Measurements from ENCODE around the gene EGFL6.

DNA sequence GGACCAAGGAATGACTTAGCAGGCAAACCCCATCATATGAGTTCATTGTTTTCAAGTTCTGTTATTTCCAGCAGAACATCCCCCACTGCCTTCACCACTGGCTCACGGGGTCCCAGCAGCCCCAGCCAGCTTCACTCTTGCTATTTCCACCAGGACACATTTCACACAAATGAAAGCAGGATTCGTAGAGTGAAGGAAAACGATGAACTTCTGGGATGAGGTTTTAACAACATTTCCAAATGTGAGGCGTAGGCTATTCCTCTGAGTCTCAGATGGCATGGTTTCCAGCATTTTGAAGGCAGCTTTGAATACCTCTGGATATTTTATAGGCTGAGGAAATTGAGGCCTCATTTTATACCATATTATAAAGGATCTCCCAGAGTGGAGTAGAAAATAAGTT, 32.9 kb upstream of the EGFL6 start:
- no peak for TF ChIP-seq EZH2 (IDR thresholded peaks at IDR 0.05; ENCODE audit: low read length)
- TF ChIP-seq, protein P1, sequence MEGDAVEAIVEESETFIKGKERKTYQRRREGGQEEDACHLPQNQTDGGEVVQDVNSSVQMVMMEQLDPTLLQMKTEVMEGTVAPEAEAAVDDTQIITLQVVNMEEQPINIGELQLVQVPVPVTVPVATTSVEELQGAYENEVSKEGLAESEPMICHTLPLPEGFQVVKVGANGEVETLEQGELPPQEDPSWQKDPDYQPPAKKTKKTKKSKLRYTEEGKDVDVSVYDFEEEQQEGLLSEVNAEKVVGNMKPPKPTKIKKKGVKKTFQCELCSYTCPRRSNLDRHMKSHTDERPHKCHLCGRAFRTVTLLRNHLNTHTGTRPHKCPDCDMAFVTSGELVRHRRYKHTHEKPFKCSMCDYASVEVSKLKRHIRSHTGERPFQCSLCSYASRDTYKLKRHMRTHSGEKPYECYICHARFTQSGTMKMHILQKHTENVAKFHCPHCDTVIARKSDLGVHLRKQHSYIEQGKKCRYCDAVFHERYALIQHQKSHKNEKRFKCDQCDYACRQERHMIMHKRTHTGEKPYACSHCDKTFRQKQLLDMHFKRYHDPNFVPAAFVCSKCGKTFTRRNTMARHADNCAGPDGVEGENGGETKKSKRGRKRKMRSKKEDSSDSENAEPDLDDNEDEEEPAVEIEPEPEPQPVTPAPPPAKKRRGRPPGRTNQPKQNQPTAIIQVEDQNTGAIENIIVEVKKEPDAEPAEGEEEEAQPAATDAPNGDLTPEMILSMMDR (optimal IDR thresholded peaks at IDR 0.05 in 1 of 3, IDR thresholded peaks at IDR 0.05 in 1 of 3, conservative IDR thresholded peaks at IDR 0.05 in 1 of 3; ENCODE audit: extremely low read depth in 1 of 3, insufficient read depth in 2 of 3, low read length in 3 of 3): no peak

Data from keratinocyte (primary cell).